Urothelium cell line (cell line): ENCODE results near the gene RPRML.
"Not testable (repeated sequence)": the region's sequence is repeated elsewhere in the genome, so short reads cannot be mapped to it uniquely, and the experiment has no call there.

ENCODE experiments used
- DNase-seq: peaks from one replicate; pipeline ENCODE4 v3.0.0; 2011; ENCODE audit warnings: low spot score, mixed read lengths
- FAIRE-seq: peaks from 2 replicates; lab custom pipeline; 2011; peaks lifted over from hg19 to GRCh38; lab: Jason Lieb, UNC

The RPRML gene

GRCh38 chr17:46977348-46977747 is 1.7 kb downstream of the RPRML start:
- FAIRE-seq (no peak), DNase-seq (peak; percentile 30)

- no peak for DNase-seq
- FAIRE-seq, result no peak
Observed at GRCh38 chr17:46976626-46977270, 2.3 kb downstream of the RPRML start.

- FAIRE-seq (no peak), DNase-seq (no peak)
Observed at GRCh38 chr17:46975287-46975686, 3.8 kb downstream of the RPRML start.

GRCh38 chr17:46974086-46974485 is 5.0 kb downstream of the RPRML start:
- DNase-seq (no peak), FAIRE-seq (no peak)

- no peak for DNase-seq
- peak; percentile 5 for FAIRE-seq
Observed at GRCh38 chr17:46972346-46972745, 6.7 kb downstream of the RPRML start.

GRCh38 chr17:46971647-46972300 is 7.3 kb downstream of the RPRML start:
- DNase-seq (no peak), FAIRE-seq (no peak)

GRCh38 chr17:46968896-46969295 is 10.2 kb downstream of the RPRML start:
- DNase-seq (no peak), FAIRE-seq (no peak)

- DNase-seq, result no peak
Observed at GRCh38 chr17:46968224-46968834, 10.7 kb downstream of the RPRML start.

GRCh38 chr17:46964315-46965265 is 14.5 kb downstream of the RPRML start:
- DNase-seq (peak; percentile 49), FAIRE-seq (no peak)

More at GRCh38 chr17:46968224-46968834, 10.7 kb downstream of the RPRML start:
- FAIRE-seq, result no peak

- no peak for DNase-seq
- no peak for FAIRE-seq
Observed at GRCh38 chr17:46963571-46963970, 15.5 kb downstream of the RPRML start.

GRCh38 chr17:46962374-46962790 is 16.7 kb downstream of the RPRML start:
- DNase-seq (peak; percentile 55), FAIRE-seq (no peak)

- FAIRE-seq (no peak), DNase-seq (no peak)
Observed at GRCh38 chr17:46960152-46960551, 18.9 kb downstream of the RPRML start.

- FAIRE-seq (no peak), DNase-seq (no peak)
Observed at GRCh38 chr17:46958041-46958591, 20.9 kb downstream of the RPRML start.

GRCh38 chr17:46953191-46953590 is 25.9 kb downstream of the RPRML start:
- FAIRE-seq, DNase-seq: not testable (repeated sequence)

GRCh38 chr17:46952115-46952514 is 26.9 kb downstream of the RPRML start:
- FAIRE-seq (no peak), DNase-seq (no peak)

- DNase-seq (no peak), FAIRE-seq (no peak)
Observed at GRCh38 chr17:46951706-46952105, 27.3 kb downstream of the RPRML start.

GRCh38 chr17:46950997-46951621 is 27.9 kb downstream of the RPRML start:
- FAIRE-seq (no peak), DNase-seq (no peak)

GRCh38 chr17:46950342-46950996 is 28.6 kb downstream of the RPRML start:
- no peak for FAIRE-seq
- DNase-seq, result no peak

- DNase-seq (peak; percentile 20), FAIRE-seq (peak; percentile 86)
Observed at GRCh38 chr17:46949291-46950174, 29.5 kb downstream of the RPRML start.
